NK-92 treated with Interleukin-12 subunit alpha and Interleukin-12 subunit beta, amount 100 ng/mL, for 24 hours (cell line): Measurements from ENCODE around the gene CRYAA.

Experiments used
- DNase-seq: peaks from one replicate; lab custom pipeline; 2025; lab: John Stamatoyannopoulos, UW

The CRYAA gene

GRCh38 chr21:43203591-43203990, 34.8 kb downstream of the CRYAA start:
- no peak for DNase-seq

- no peak for DNase-seq
Observed at GRCh38 chr21:43204638-43205037, 35.8 kb downstream of the CRYAA start.

- DNase-seq = no peak
Observed at GRCh38 chr21:43206231-43207042, 37.6 kb downstream of the CRYAA start.

GRCh38 chr21:43207043-43207315, 38.2 kb downstream of the CRYAA start:
- DNase-seq = no peak

- no peak for DNase-seq
Observed at GRCh38 chr21:43207868-43208267, 39.1 kb downstream of the CRYAA start.

- DNase-seq = no peak
Observed at GRCh38 chr21:43208561-43209332, 39.9 kb downstream of the CRYAA start.

- DNase-seq = no peak
Observed at GRCh38 chr21:43209575-43210453, 41.0 kb downstream of the CRYAA start.

GRCh38 chr21:43210454-43211071, 41.8 kb downstream of the CRYAA start:
- no peak for DNase-seq

GRCh38 chr21:43211072-43211759, 42.4 kb downstream of the CRYAA start:
- DNase-seq = no peak

- no peak for DNase-seq
Observed at GRCh38 chr21:43211760-43212115, 42.9 kb downstream of the CRYAA start.
